Erythroblast (primary cell): ENCODE measurements around the gene HID1.
"Not testable (repeated sequence)": the region's sequence is repeated elsewhere in the genome, so short reads cannot be mapped to it uniquely, and the experiment has no call there.

ENCODE experiments used
- DNase-seq, 2 experiments: peaks; one replicate each; lab custom pipeline; 2025; lab: John Stamatoyannopoulos, UW
- GATA1 ChIP-seq: IDR thresholded peaks from 2 replicates; pipeline ENCODE4 v1.6.1; 2011; ENCODE audit warnings: low read depth, mild to moderate bottlenecking, control low read depth, low read length, moderate library complexity
- POLR2A ChIP-seq: IDR thresholded peaks from 2 replicates; pipeline ENCODE4 v1.6.1; 2011; ENCODE audit warnings: mild to moderate bottlenecking, low read length

HID1 gene

GRCh38 chr17:74907012-74907411, 65.5 kb downstream of the HID1 start:
- TF ChIP-seq GATA1, result no peak
- TF ChIP-seq POLR2A, result no peak
- no peak for DNase-seq

GRCh38 chr17:74906214-74906793, 66.3 kb downstream of the HID1 start:
- not testable (repeated sequence) for DNase-seq

- DNase-seq, result no peak
- TF ChIP-seq POLR2A (no peak), GATA1 (no peak)
These were observed 67.7 kb downstream of the HID1 start for GRCh38 chr17:74904687-74905409.

GRCh38 chr17:74903671-74904070, 68.9 kb downstream of the HID1 start:
- TF ChIP-seq POLR2A (no peak), GATA1 (no peak)
- DNase-seq, result no peak

GRCh38 chr17:74903034-74903433, 69.5 kb downstream of the HID1 start:
- no peak for DNase-seq

GRCh38 chr17:74901353-74902135, 71.0 kb downstream of the HID1 start:
- DNase-seq, result no peak

More at GRCh38 chr17:74903034-74903433, 69.5 kb downstream of the HID1 start:
- TF ChIP-seq POLR2A, result no peak
- TF ChIP-seq GATA1, result no peak

More at GRCh38 chr17:74901353-74902135, 71.0 kb downstream of the HID1 start:
- TF ChIP-seq POLR2A, result no peak
- no peak for TF ChIP-seq GATA1
